Fibroblast of lung (primary cell): Measurements from ENCODE around the gene C19orf67.

ENCODE experiments used
- CTCF ChIP-seq, 2 donors: IDR thresholded peaks in 1 of 2; conservative IDR thresholded peaks in 1 of 2; 1 replicate in 1 of 2; 2 replicates in 1 of 2; pipeline ENCODE4 v1.5.1; 2011 to 2012; ENCODE audit warnings: low read length in 2 of 2, control low read depth in 1 of 2, inconsistent platforms in 1 of 2, low read depth in 1 of 2, mild to moderate bottlenecking in 1 of 2
- EZH2 ChIP-seq: IDR thresholded peaks from 2 replicates; pipeline ENCODE4 v1.5.1; 2012; ENCODE audit warnings: low read length, control low read depth, mild to moderate bottlenecking; ENCODE audit errors: missing control alignments

- TF ChIP-seq CTCF (conservative IDR thresholded peaks at IDR 0.05 in 1 of 2, IDR thresholded peaks at IDR 0.05 in 1 of 2; ENCODE audit: low read depth in 1 of 2, low read length in 2 of 2) = no peak
- TF ChIP-seq EZH2 = no peak
Measured at GRCh38 chr19:14072535-14073260, 12.9 kb downstream of the C19orf67 start, which contains the start of gene MISP3.
